ENCODE results near the gene IL17RB.

The IL17RB gene

GRCh38 chr3:53812434-53812833 lies 33.9 kb upstream of the IL17RB start:
- DNase-seq, result no peak

DNA sequence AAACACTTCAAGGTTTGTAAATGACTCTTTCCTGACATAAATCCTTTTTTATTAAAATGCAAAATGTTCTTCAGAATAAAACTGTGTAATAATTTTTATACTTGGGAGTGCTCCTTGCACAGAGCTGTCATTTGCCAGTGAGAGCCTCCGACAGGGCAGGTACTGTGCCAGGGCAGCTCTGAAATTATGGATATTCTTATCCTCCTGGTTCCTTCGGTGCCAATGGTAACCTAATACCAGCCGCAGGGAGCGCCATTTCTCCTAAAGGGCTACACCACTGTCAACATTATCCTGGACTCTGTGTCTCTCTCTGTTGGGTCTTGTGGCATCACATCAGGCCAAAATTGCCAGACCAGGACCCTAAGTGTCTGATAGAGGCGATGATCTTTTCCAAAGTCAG lies 33.1 kb upstream of the IL17RB start:
- no peak for DNase-seq

DNA sequence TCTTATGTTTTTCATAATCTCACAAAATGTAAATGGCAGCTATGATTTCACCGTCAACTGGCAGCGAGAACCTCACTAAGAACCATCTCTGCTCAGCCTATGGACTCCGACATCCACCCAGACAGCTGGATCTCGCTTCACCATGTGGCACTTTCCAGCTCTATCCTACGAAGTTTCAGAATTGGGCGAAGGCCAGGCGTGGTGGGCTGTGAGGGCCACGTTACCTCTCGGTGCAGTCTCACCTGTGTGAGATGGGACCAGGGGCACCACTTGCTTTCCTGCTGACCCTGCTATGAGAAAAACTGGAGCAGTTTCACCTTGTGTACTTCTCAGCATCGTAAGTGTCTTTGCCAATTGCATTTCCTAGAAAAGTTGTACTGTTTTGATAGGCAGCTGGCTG lies 32.5 kb upstream of the IL17RB start:
- DNase-seq, result no peak

DNA sequence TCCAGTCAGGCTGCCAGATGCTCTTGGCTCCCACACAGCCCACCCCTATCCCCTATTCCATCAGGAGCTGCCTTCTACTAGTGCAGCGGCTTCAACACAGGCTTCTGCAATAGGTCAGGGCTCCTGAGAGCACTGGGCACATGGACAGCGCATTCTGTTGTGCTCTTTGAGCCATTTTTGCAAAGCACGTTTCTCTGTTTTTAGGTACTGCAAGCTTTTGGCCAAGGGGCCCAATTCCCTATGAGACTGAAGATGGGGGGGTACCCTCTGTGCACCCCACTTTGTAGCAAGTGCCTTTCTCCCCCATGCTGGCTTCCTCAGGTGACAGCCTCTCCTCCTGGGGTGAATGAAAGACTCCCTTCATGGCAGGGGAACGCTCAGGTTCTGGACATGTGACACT lies 31.3 kb upstream of the IL17RB start:
- no peak for DNase-seq

GRCh38 chr3:53815651-53816050 lies 30.7 kb upstream of the IL17RB start:
- no peak for DNase-seq

DNA sequence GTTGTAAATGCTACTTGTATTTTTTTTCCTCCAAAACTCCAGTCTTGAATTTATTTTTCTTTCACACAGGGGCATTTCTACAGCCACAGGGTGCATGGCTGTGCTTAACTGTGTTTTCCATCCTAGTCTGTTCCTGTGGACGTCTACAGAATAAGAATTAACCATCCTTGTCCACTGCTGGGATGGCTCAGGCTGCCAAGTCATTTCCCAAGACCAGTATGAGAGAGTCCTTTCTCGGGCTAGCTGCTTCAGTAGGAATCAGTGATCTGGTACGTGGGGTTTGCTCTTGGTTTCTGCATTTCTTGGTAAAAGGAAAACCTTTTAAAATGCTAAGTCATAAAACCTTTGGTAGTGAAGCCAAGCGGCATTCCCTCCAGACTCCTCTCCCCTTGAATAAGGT lies 29.9 kb upstream of the IL17RB start:
- DNase-seq, result no peak

DNA sequence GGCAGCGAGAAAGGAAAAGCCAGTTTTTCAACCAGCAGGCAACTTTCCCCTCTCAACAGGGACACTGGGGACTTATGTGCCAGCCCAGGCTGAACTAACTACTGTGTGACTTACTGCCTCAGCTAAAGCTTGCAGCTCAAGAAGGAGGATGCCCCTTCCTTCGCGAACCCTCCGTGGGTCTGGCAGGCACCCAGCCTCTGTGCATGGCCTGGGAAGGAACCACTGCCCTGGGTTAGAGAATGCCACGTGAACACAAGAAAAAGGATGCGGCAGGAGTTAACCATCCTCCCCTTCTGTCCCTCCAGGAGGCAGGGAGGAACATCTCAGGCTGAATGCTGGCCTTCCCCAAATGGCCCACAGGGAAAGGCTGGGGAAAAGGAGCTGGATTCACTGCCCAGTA lies 29.2 kb upstream of the IL17RB start:
- no peak for DNase-seq

DNA sequence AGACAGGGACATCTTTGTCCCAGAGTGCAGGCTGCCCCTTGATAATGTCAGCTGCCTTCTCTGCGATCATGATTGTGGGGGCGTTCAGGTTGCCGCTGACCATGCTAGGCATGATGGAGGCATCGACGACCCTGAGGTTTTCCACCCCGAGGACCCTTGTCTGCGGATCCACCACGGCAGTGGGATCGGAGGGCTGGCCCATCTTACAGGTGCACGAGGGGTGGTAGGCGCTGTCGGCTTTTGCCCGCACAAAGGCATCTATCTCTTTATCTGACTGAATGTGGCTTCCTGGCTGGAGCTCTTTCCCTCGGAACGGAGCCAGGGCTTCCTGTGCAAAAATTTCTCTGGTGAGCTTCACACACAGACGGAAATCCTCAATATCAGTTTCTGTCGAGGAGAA lies 28.6 kb upstream of the IL17RB start:
- DNase-seq, result peak; percentile 3

DNA sequence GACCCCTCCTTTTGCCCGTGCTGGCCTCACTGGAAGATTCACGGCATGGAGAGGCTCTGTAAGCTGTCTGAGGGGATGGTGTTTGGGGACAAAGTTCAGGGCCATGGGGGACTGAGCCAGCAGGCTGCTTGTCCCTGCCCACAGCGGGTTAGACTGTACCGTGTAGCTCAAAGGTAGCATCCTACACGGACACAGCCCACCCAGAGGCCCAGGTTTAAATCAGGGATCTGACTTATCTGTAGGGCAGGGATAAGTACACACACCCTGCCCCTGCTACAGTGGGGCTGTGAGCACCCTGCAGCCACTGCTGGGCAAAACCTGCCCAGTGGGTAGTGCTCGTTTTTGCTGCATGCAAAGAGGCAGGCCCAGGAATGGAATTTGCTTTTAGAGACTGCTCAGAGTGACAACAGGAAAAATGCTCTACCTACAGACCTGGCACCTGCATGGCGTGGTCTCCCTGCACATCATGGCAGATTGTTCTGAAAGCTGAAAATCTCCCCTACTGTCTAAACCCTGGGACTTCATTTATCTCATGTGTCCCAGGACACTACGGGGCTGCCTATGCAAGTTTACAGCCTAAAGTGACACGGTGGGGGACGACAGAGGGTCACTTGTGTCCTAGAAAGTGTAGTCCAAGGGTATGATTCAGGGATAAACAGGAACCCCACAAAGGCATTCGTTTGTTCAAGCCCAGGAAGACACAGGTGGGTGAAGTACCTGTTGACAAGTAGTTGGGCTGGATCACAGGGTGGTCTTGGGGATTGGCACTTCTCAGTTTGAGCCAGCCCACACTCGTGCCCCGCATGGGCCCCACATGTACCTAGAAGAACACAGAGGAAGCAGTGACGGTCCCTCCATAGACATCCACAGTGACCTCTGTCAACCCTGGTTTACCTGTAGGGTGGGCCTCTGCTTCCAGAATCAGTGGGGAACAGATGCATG lies 27.9 kb upstream of the IL17RB start:
- DNase-seq, result no peak

GRCh38 chr3:53819163-53819868 lies 27.1 kb upstream of the IL17RB start:
- no peak for DNase-seq

DNA sequence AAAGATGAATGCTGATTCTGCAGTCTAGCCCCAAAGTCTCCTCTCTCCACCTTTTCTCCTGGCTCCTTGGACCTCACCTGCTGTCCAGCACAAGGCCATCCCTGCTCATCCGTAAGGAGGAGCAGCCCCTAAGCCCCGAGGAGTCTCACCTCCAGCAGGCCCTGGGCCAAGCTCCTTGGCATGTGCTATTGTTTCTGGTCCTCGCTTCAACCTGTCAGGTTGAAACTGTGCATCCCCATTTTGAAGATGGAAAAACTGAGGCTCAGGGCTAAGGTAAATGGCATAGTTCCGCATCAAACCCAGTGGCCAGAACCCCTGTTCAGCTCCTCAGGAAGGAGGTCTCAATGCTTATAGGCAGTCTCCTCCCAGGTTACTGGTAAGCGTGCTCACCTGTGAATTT lies 26.3 kb upstream of the IL17RB start:
- DNase-seq, result no peak

- DNase-seq, result peak; percentile 4
These were observed 25.4 kb upstream of the IL17RB start for GRCh38 chr3:53820756-53821580.

- DNase-seq, result peak; percentile 5
These were observed 24.7 kb upstream of the IL17RB start for GRCh38 chr3:53821631-53822121.

- DNase-seq, result peak; percentile 1
These were observed 24.0 kb upstream of the IL17RB start for GRCh38 chr3:53822331-53822741.

GRCh38 chr3:53823026-53823955 lies 23.1 kb upstream of the IL17RB start:
- DNase-seq, result no peak

- DNase-seq, result no peak
These were observed 22.3 kb upstream of the IL17RB start for GRCh38 chr3:53823956-53824657.

- no peak for DNase-seq
These were observed 21.6 kb upstream of the IL17RB start for GRCh38 chr3:53824795-53825194.

- DNase-seq, result no peak
These were observed 20.3 kb upstream of the IL17RB start for GRCh38 chr3:53826048-53826447.

DNA sequence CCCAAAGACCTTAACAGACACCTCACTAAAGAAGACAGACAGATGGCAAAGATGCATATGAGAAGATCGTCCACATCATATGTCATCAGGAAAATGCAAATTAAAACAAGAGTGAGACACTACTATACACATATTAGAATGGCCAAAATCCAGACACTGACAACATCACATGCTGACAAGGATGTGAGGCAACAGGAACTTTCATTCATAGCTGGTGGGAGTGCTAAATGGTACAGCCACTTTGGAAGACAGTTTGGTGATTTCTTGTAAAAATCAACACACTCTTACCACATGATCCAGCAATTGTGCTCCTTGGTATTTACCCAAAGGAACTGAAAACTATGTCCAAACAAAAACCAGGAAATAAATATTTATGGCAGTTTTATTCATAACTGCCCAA lies 17.8 kb upstream of the IL17RB start:
- DNase-seq, result no peak

- DNase-seq, result no peak
These were observed 16.8 kb upstream of the IL17RB start for GRCh38 chr3:53829605-53830004.

DNA sequence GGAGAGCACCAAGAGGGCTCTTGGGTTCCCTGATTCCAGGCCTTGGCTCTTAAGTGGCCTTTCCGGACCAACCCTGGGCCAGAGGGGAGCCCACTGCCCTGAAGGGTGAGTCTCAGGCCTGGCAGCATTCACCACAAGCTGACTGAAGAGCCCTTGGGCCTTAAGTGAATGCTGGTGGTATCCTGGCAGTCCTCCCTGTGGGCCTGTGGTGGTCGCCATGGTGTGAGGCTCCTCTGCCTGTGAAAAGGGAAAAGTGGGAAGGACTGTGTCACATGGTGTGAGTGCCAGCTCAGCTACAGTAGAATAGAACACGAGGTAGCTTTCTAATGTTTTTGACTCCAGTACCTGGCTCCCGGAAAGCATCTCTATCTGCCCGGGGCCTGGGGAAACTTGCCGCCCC lies 15.4 kb upstream of the IL17RB start:
- no peak for DNase-seq

All from 8988T (cell line).